HepG2 (cell line): ENCODE results near the gene SLFN12L. TPM values are rescaled to one million over a fixed set of nuclear protein-coding genes. Genes with fewer than 3 reads are reported as not detected.
"Not testable (repeated sequence)": the region's sequence is repeated elsewhere in the genome, so short reads cannot be mapped to it uniquely, and the experiment has no call there.

ENCODE experiments used
- ATAC-seq: fragments of 200-7000 bp; cut with Tn5 transposase; 3 replicates; pipeline ENCODE4 v1.9.1; 2020; ENCODE audit warnings: mild to moderate bottlenecking, moderate library complexity
- BruUV-seq: library from RNA; stranded (reverse); fragments of 400-500 nt; replicated peaks from 2 replicates; lab custom pipeline; 2021; lab: Mats Ljungman, UMichigan
- CTCF ChIA-PET: fragments of 300-600 bp; formaldehyde crosslinking; extraction: SDS; loops from one replicate; lab custom pipeline; 2021; ENCODE audit warnings: low total read pairs, inconsistent platforms, low intra/inter-chr PET ratio; lab: Yijun Ruan, JAX
- POLR2A ChIA-PET: fragments of 350-600 bp; sonication (Branson Sonifier 250); formaldehyde crosslinking; loops from one replicate; lab custom pipeline; 2020; ENCODE audit warnings: antibody characterized with exemption, inconsistent platforms; lab: Yijun Ruan, JAX
- DNase-seq: peaks from one replicate; pipeline ENCODE4 v3.0.0-alpha.2; 2015; ENCODE audit warnings: low spot score
- FAIRE-seq: peaks from 3 replicates; lab custom pipeline; 2011; peaks lifted over from hg19 to GRCh38; lab: Jason Lieb, UNC
- H2AFZ ChIP-seq: one replicate; pipeline ENCODE4 v1.6.1; 2011; ENCODE audit warnings: low read length, inconsistent platforms
- H3K27ac ChIP-seq: fragments of 300-600 bp; 3 replicates; pipeline ENCODE4 v1.8.0; 2011; ENCODE audit warnings: mixed run types, mild to moderate bottlenecking, mixed read lengths, low read length, inconsistent platforms; ENCODE audit not compliant: insufficient read depth; ENCODE audit errors: extremely low read length
- H3K27me3 ChIP-seq, 2 experiments: fragments of 200-600 bp in 1 of 2; 2 replicates in 1 of 2; 3 replicates in 1 of 2; pipeline versions ENCODE4 v1.6.0 to v1.8.0; 2011; ENCODE audit warnings: low read length in 2 of 2, mild to moderate bottlenecking in 2 of 2, moderate library complexity in 2 of 2, inconsistent platforms in 1 of 2; ENCODE audit not compliant: insufficient read depth in 2 of 2, control insufficient read depth in 1 of 2
- H3K36me3 ChIP-seq, 2 experiments: fragments of 200-600 bp in 1 of 2; replicated peaks in 1 of 2; 2 replicates in 1 of 2; 3 replicates in 1 of 2; pipeline versions ENCODE4 v1.5.1 to v1.8.0; 2011; ENCODE audit warnings: low read length in 2 of 2, inconsistent platforms in 1 of 2; ENCODE audit not compliant: insufficient read depth in 2 of 2, control insufficient read depth in 1 of 2
- H3K4me1 ChIP-seq: 2 replicates; pipeline ENCODE4 v1.5.1; 2012; ENCODE audit warnings: low read length, inconsistent platforms; ENCODE audit not compliant: insufficient read depth
- H3K4me2 ChIP-seq: 2 replicates; pipeline ENCODE4 v1.6.0; 2011; ENCODE audit warnings: low read depth, low read length, inconsistent platforms
- H3K4me3 ChIP-seq, 3 experiments: fragments of 200-600 bp in 1 of 3; sonication (generic), shearing (Covaris generic) in 1 of 3; replicated peaks in 1 of 3; 2 replicates each; pipeline ENCODE4 v1.5.1; 2011 to 2016; ENCODE audit warnings: low read length in 3 of 3, inconsistent platforms in 2 of 3, low read depth in 2 of 3, mild to moderate bottlenecking in 2 of 3, control low read depth in 1 of 3, mixed read lengths in 1 of 3; ENCODE audit not compliant: insufficient read depth in 1 of 3
- H3K79me2 ChIP-seq: one replicate; pipeline ENCODE4 v1.6.1; 2011; ENCODE audit warnings: low read length, inconsistent platforms; ENCODE audit not compliant: insufficient read depth
- H3K9ac ChIP-seq: 2 replicates; pipeline ENCODE4 v1.6.0; 2011; ENCODE audit warnings: mild to moderate bottlenecking, low read depth, low read length, inconsistent platforms; ENCODE audit not compliant: insufficient read depth
- H3K9me3 ChIP-seq: 2 replicates; pipeline ENCODE4 v1.5.1; 2012; ENCODE audit warnings: mild to moderate bottlenecking, low read length
- H4K20me1 ChIP-seq: 2 replicates; pipeline ENCODE4 v1.6.0; 2011; ENCODE audit warnings: inconsistent platforms, mild to moderate bottlenecking, low read length, moderate library complexity; ENCODE audit not compliant: insufficient read depth
- CHCHD3 ChIP-seq: sonication (generic); formaldehyde crosslinking; IDR thresholded peaks from 2 replicates; pipeline ENCODE4 v1.8.0; 2022; ENCODE audit warnings: mild to moderate bottlenecking, missing genetic modification reagents, moderate library complexity
- KLF16 ChIP-seq, 2 experiments: sonication (generic) in 1 of 2; formaldehyde crosslinking in 1 of 2; IDR thresholded peaks; 2 replicates each; pipeline versions ENCODE4 v1.6.1 to v1.8.0; 2016 to 2023; ENCODE audit warnings: missing genetic modification reagents in 2 of 2, missing compliant biosample characterization in 1 of 2
- KLF6 ChIP-seq: IDR thresholded peaks from 2 replicates; pipeline ENCODE4 v1.8.0; 2016; ENCODE audit warnings: missing biosample characterization, missing genetic modification reagents
- RBFOX2 ChIP-seq: fragments of 200-400 bp; formaldehyde crosslinking; IDR thresholded peaks from 2 replicates; pipeline ENCODE4 v1.6.1; 2017; ENCODE audit warnings: low read depth, mild to moderate bottlenecking, low read length
- ZBTB1 ChIP-seq: sonication (generic); formaldehyde crosslinking; IDR thresholded peaks from 2 replicates; pipeline ENCODE4 v1.4.0; 2020; ENCODE audit warnings: missing genetic modification reagents, borderline replicate concordance
- ZNF713 ChIP-seq: sonication (generic); formaldehyde crosslinking; IDR thresholded peaks from 2 replicates; pipeline ENCODE4 v1.4.0; 2020; ENCODE audit warnings: mild to moderate bottlenecking, missing genetic modification reagents
- ZSCAN29 ChIP-seq: sonication (generic); formaldehyde crosslinking; conservative IDR thresholded peaks from 2 replicates; pipeline ENCODE4 v1.4.0; 2020; ENCODE audit warnings: mild to moderate bottlenecking, missing genetic modification reagents
- WGBS: methylation state at CpG from one replicate; pipeline ENCODE4 v1.1.6; 2017; ENCODE audit warnings: low lambda C conversion rate; 5-methylcytosine and 5-hydroxymethylcytosine counted together
- in situ Hi-C: cut with HindIII; loops from 2 replicates; pipeline ENCODE4 v1.10.0; 2017; ENCODE audit warnings: low pct_unique_long_range_greater_than_20kb; ENCODE audit not compliant: extremely low pct_ligation_motif_present
- intact Hi-C: fragments of 100-400 bp; cut with micrococcal nuclease; formaldehyde crosslinking; loops from one replicate; pipeline ENCODE4 v1.10.0; 2022; ENCODE audit not compliant: unreplicated experiment
- polyA plus RNA-seq, 8 experiments: library from polyadenylated mRNA; depleted of rRNA in 3 of 8; stranded (reverse) in 7 of 8; unstranded in 1 of 8; fragments of >200 nt; fragmentation: Illumina TruSeq in 4 of 8; extraction: Trizol in 4 of 8; gene quantifications; 2 replicates each; pipeline versions ENCODE4 v1.2.1 to v1.2.3, GENCODE V29; 2011 to 2016; ENCODE audit warnings: low read depth in 4 of 8, missing spikeins in 1 of 8, mixed read lengths in 1 of 8; ENCODE audit not compliant: insufficient read depth in 1 of 8
- total RNA-seq, 5 experiments: library from RNA; depleted of rRNA; stranded (reverse); fragments of >200 nt; fragmentation: Illumina TruSeq; extraction: Trizol; gene quantifications; 2 replicates each; pipeline ENCODE4 v1.2.3, GENCODE V29; 2016; ENCODE audit warnings: low read depth in 1 of 5
- TF ChIP-seq, protein P1 (sequence below): sonication (generic); formaldehyde crosslinking; IDR thresholded peaks from 2 replicates; pipeline ENCODE4 v1.5.0; 2020; ENCODE audit warnings: mild to moderate bottlenecking, low read depth, missing genetic modification reagents, borderline replicate concordance
- TF ChIP-seq, protein P2 (sequence below): sonication (generic); formaldehyde crosslinking; IDR thresholded peaks from 2 replicates; pipeline ENCODE4 v1.8.1; 2022; ENCODE audit warnings: low read depth, mild to moderate bottlenecking, missing genetic modification reagents
- TF ChIP-seq, protein P3 (sequence below): sonication (generic); formaldehyde crosslinking; IDR thresholded peaks from 2 replicates; pipeline ENCODE4 v1.4.0; 2020; ENCODE audit warnings: missing genetic modification reagents

SLFN12L gene
- total and polyA plus RNA-seq, 2 of the 13 experiments (the other 11 are each of a cell fraction or from before 2014, with no cell fraction given) = not detected

DNA sequence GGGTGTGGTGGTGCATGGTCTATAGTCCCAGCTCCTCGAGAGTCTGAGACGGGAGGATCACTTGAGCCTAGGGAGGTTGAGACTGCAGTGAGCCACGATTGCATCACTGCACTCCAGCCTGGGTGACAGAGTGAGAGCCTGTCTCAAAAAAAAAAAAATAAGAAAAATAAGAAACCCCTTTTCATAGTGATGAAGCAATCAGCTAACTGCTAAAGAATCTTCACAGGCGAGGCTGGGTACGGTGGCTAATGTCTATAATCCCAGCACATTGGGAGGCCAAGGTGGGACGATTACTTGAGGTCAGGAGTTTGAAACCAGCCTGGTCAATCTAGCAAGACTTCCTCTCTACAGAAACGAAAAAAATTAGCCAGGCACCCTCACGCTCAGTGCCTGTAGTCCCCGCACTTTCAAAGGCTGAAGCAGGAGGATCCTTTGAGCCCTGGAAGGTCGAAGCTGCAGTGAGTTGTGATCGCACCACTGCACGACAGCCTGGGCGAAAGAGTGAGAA, 760 bp downstream of the SLFN12L start:
- TF ChIP-seq ZBTB1 (CRISPR knock-in tag) (no peak), KLF6 (CRISPR knock-in tag) (no peak), KLF16 (CRISPR knock-in tag; IDR thresholded peaks at IDR 0.05) (no peak), ZSCAN29 (no peak), CHCHD3 (CRISPR knock-in tag) (no peak), RBFOX2 (no peak), ZNF713 (no peak)
- TF ChIP-seq, protein P1, sequence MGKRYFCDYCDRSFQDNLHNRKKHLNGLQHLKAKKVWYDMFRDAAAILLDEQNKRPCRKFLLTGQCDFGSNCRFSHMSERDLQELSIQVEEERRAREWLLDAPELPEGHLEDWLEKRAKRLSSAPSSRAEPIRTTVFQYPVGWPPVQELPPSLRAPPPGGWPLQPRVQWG (CRISPR knock-in tag) = no peak
- TF ChIP-seq, protein P2, sequence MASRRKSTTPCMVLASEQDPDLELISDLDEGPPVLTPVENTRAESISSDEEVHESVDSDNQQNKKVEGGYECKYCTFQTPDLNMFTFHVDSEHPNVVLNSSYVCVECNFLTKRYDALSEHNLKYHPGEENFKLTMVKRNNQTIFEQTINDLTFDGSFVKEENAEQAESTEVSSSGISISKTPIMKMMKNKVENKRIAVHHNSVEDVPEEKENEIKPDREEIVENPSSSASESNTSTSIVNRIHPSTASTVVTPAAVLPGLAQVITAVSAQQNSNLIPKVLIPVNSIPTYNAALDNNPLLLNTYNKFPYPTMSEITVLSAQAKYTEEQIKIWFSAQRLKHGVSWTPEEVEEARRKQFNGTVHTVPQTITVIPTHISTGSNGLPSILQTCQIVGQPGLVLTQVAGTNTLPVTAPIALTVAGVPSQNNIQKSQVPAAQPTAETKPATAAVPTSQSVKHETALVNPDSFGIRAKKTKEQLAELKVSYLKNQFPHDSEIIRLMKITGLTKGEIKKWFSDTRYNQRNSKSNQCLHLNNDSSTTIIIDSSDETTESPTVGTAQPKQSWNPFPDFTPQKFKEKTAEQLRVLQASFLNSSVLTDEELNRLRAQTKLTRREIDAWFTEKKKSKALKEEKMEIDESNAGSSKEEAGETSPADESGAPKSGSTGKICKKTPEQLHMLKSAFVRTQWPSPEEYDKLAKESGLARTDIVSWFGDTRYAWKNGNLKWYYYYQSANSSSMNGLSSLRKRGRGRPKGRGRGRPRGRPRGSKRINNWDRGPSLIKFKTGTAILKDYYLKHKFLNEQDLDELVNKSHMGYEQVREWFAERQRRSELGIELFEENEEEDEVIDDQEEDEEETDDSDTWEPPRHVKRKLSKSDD (CRISPR knock-in tag) = no peak
- TF ChIP-seq, protein P3, sequence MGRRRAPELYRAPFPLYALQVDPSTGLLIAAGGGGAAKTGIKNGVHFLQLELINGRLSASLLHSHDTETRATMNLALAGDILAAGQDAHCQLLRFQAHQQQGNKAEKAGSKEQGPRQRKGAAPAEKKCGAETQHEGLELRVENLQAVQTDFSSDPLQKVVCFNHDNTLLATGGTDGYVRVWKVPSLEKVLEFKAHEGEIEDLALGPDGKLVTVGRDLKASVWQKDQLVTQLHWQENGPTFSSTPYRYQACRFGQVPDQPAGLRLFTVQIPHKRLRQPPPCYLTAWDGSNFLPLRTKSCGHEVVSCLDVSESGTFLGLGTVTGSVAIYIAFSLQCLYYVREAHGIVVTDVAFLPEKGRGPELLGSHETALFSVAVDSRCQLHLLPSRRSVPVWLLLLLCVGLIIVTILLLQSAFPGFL (CRISPR knock-in tag) = no peak
- ChIA-PET CTCF (interaction anchor here (0.7 kb wide), 1 partner anchor 224 kb away, joined by 3 read pairs; no protein-coding TSS in a partner anchor), POLR2A (no interaction called here)
- ATAC-seq = no peak
- H3K4me1 ChIP-seq = no peaks in the 10 kb centered on the region
- 22% methylated on average over 13 of the region's 13 CpGs for WGBS
- in situ Hi-C loops = loop anchor here (5.0 to 25.0 kb wide), 3 partner anchors 224 to 1124 kb away; no protein-coding TSS in a partner anchor
- H3K9ac ChIP-seq = no peak overlapping the region
- BruUV-seq = no TSS peak
- no peak for FAIRE-seq
- H2AFZ ChIP-seq = no peak overlapping the region
- peaks cover 0 to 3% of the 10 kb centered on the region in 2 experiments; a peak in 1 of 5 replicates for H3K27me3 ChIP-seq
- intact Hi-C loops = loop anchor here (10.0 kb wide), 1 partner anchor 1112 kb away; no protein-coding TSS in a partner anchor
- DNase-seq = no peak
- H3K4me2 ChIP-seq = no peak overlapping the region
- no peaks in the 10 kb centered on the region for H3K9me3 ChIP-seq
- no peak overlapping the region for H3K4me3 ChIP-seq
- H3K27ac ChIP-seq = no peak overlapping the region
- H3K79me2 ChIP-seq = no peaks in the 10 kb centered on the region
- no peaks in the 10 kb centered on the region for H4K20me1 ChIP-seq
- no peaks in the 10 kb centered on the region for H3K36me3 ChIP-seq

DNA sequence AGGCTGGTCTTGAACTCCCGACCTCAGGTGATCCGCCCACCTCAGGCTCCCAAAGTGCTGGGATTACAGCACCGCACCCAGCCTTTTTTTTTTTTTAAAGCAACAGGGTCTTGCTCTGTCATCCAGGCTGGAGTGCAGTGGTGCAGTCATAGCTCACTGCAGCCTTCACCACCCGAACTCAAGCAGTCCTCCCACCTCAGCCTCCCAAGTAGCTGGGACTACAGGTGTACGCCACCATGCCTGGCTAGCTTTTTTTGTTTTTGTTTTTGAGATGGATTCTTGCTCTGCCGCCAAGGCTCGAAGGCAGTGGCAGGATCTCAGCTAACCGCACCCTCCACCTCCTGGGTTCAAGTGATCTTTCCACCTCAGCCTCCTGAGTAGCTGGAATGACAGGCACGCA, 2.1 kb downstream of the SLFN12L start:
- H3K27ac ChIP-seq, CTCF ChIA-PET, H3K4me3 ChIP-seq, BruUV-seq, H3K4me2 ChIP-seq, DNase-seq, H3K4me1 ChIP-seq, FAIRE-seq, H3K27me3 ChIP-seq, H2AFZ ChIP-seq, H4K20me1 ChIP-seq, H3K36me3 ChIP-seq, H3K9me3 ChIP-seq, H3K79me2 ChIP-seq, ATAC-seq, H3K9ac ChIP-seq, POLR2A ChIA-PET: not testable (repeated sequence)
- intact Hi-C loops = loop anchor here (10.0 kb wide), 1 partner anchor 1111 kb away; no protein-coding TSS in a partner anchor
- 61% methylated on average over 9 of the region's 9 CpGs for WGBS
- in situ Hi-C loops = loop anchor here (5.0 to 25.0 kb wide), 3 partner anchors 223 to 1123 kb away; no protein-coding TSS in a partner anchor
